ENCODE results near the gene RACK1.

RACK1 gene

GRCh38 chr5:181224390-181225229 is 19.1 kb downstream of the RACK1 start:
- TF ChIP-seq CTCF (IDR thresholded peaks at IDR 0.05), result no peak

- TF ChIP-seq CTCF (IDR thresholded peaks at IDR 0.05), result no peak
Observed at GRCh38 chr5:181223729-181224389, 19.8 kb downstream of the RACK1 start.

GRCh38 chr5:181223058-181223728 is 20.5 kb downstream of the RACK1 start, which contains the start of gene TRIM41:
TRIM41 (plus strand) TSS chr5:181223281; CDS start chr5:181224000, 719 bp downstream.
- no peak for TF ChIP-seq CTCF (IDR thresholded peaks at IDR 0.05)

GRCh38 chr5:181222630-181223057 is 21.1 kb downstream of the RACK1 start:
- no peak for TF ChIP-seq CTCF (IDR thresholded peaks at IDR 0.05)

GRCh38 chr5:181221792-181222629 is 21.7 kb downstream of the RACK1 start:
- no peak for TF ChIP-seq CTCF (IDR thresholded peaks at IDR 0.05)

- TF ChIP-seq CTCF (IDR thresholded peaks at IDR 0.05), result no peak
Observed at GRCh38 chr5:181221105-181221791, 22.5 kb downstream of the RACK1 start.

All from LNCAP (cell line).